ENCODE results near the gene BABAM2.
A peak's percentile ranks its signal among the peaks of the same experiment; 100 is the strongest.

Gene BABAM2

DNA sequence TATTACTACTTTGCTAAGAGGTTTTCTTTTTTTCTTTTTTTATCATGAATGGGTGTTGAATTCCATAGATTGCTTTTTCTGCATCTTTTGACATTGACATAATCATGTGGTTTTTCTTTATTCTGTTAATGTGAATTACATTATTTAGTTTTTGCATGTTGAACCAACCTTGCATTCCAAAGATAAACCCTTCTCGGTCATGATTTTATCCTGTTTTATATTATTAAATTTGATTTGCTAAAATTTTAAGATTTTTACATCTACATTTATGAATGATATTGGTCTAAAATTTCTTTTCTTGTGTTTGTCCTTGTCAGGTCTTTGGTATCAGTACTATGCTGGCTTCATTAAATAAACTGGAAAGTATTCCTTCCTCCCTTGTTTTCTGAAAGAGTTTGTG, 414.7 kb downstream of the BABAM2 start:
- TF ChIP-seq CTCF (conservative IDR thresholded peaks at IDR 0.05) = no peak
- no peak overlapping the region for H3K27ac ChIP-seq

GRCh38 chr2:28310107-28310506, 419.6 kb downstream of the BABAM2 start:
- no peak overlapping the region for H3K27ac ChIP-seq
- no peak for TF ChIP-seq CTCF (conservative IDR thresholded peaks at IDR 0.05)

DNA sequence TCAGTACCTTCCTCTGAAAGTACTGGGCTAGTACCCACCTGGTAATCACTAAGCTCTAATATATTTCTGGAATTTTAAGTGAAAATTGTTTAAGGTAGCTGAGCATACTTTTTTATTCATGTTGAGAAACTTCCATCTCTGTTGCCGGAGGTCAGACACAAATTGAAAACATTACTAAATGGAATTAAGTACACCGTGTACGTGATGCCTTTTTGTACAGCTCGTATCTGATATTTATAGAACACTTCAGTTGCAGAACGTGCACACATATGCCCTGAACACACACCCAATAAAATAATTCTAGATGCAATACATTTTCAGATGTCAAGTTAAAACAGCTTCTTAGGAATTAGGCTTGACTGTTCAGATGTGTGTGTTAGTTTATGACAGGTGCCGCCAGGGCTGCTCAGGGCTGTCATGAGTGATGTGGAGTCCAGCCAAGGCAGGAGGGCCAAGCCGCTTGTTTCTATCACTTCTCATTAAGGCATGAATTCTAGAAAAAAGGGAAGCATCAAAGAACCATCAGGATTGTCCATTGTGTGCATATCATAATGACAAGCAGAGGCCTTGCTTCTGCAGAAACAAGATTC, 421.2 kb downstream of the BABAM2 start:
- TF ChIP-seq CTCF (conservative IDR thresholded peaks at IDR 0.05) = no peak

GRCh38 chr2:28312307-28313219, 422.0 kb downstream of the BABAM2 start:
- no peak overlapping the region; the same call in 1 of the 2 replicates for H3K27ac ChIP-seq
- TF ChIP-seq CTCF (conservative IDR thresholded peaks at IDR 0.05) = no peak

More for the DNA sequence above, 421.2 kb downstream of the BABAM2 start:
- H3K27ac ChIP-seq = peak overlapping the region; percentile 9; the same call in 1 of the 2 replicates

- no peak for TF ChIP-seq CTCF (conservative IDR thresholded peaks at IDR 0.05)
- no peak overlapping the region for H3K27ac ChIP-seq
Observed at GRCh38 chr2:28313220-28313784, 422.8 kb downstream of the BABAM2 start.

- H3K27ac ChIP-seq = no peak overlapping the region
- TF ChIP-seq CTCF (conservative IDR thresholded peaks at IDR 0.05) = no peak
Observed at GRCh38 chr2:28314968-28315367, 424.4 kb downstream of the BABAM2 start.

Measured in VCaP (cell line).